A549 (cell line): ENCODE measurements around the gene GRIN2C. TPM values are rescaled to one million over a fixed set of nuclear protein-coding genes. Genes with fewer than 3 reads are reported as not detected.

Experiments used
- ATAC-seq, 2 experiments: fragments of 200-7000 bp in 1 of 2; fragments of >200 bp in 1 of 2; cut with Nextera tagmentation in 1 of 2; cut with Tn5 transposase in 1 of 2; 3 replicates each; pipeline versions ENCODE4 v1.8.0 to v1.9.1; 2018 to 2020; ENCODE audit warnings: mild to moderate bottlenecking in 1 of 2, moderate library complexity in 1 of 2
- CTCF ChIA-PET: fragments of 300-600 bp; sonication (Branson Sonifier 250); formaldehyde crosslinking; extraction: SDS; loops from one replicate; lab custom pipeline; 2021; ENCODE audit warnings: antibody characterized with exemption, inconsistent platforms; lab: Yijun Ruan, JAX
- POLR2A ChIA-PET: fragments of 350-600 bp; formaldehyde crosslinking; extraction: SDS; loops from one replicate; lab custom pipeline; 2021; ENCODE audit warnings: antibody characterized with exemption, inconsistent platforms; lab: Yijun Ruan, JAX
- DNase-seq, 2 experiments: peaks; one replicate each; pipeline versions ENCODE4 v3.0.0 to v3.0.0-alpha.2; 2011 to 2016; ENCODE audit warnings: low read depth in 1 of 2, low spot score in 1 of 2
- FAIRE-seq: peaks from 2 replicates; lab custom pipeline; 2011; peaks lifted over from hg19 to GRCh38; lab: Jason Lieb, UNC
- H3K27ac ChIP-seq, 2 experiments: fragments of >200 bp; sonication (Bioruptor Twin); formaldehyde crosslinking; 3 replicates each; pipeline ENCODE4 v1.5.1; 2016 to 2017
- H3K4me1 ChIP-seq: fragments of >200 bp; sonication (Bioruptor Twin); formaldehyde crosslinking; 3 replicates; pipeline ENCODE4 v1.6.1; 2016
- H3K4me2 ChIP-seq: fragments of >200 bp; sonication (Bioruptor Twin); formaldehyde crosslinking; 3 replicates; pipeline ENCODE4 v1.6.1; 2016
- H3K4me3 ChIP-seq: fragments of >200 bp; sonication (Bioruptor Twin); formaldehyde crosslinking; 3 replicates; pipeline ENCODE4 v1.5.1; 2016
- H3K9me3 ChIP-seq: fragments of >200 bp; sonication (Bioruptor Twin); formaldehyde crosslinking; 3 replicates; pipeline ENCODE4 v1.6.1; 2016
- ATOH8 ChIP-seq: fragments of 250-450 bp; sonication (Bioruptor Pico); IDR thresholded peaks from 2 replicates; pipeline ENCODE4 v1.5.0; 2020; ENCODE audit warnings: low read depth, mild to moderate bottlenecking, moderate library complexity
- BHLHE40 ChIP-seq: IDR thresholded peaks from 2 replicates; pipeline ENCODE4 v1.6.1; 2012; ENCODE audit warnings: low read depth, low read length, inconsistent platforms
- CBX2 ChIP-seq: fragments of 200-600 bp; sonication (generic); IDR thresholded peaks from 2 replicates; pipeline ENCODE4 v1.6.1; 2016; ENCODE audit warnings: low read depth, mild to moderate bottlenecking, borderline replicate concordance
- CEBPB ChIP-seq, 2 experiments: fragments of >200 bp in 1 of 2; sonication (Bioruptor Twin) in 1 of 2; formaldehyde crosslinking in 1 of 2; IDR thresholded peaks; 2 replicates each; pipeline ENCODE4 v1.6.1; 2012 to 2016
- EHMT2 ChIP-seq: fragments of 200-600 bp; sonication (generic); IDR thresholded peaks from 2 replicates; pipeline ENCODE4 v1.6.1; 2016; ENCODE audit warnings: antibody characterized with exemption, low read depth, mild to moderate bottlenecking, moderate library complexity
- GATA3 ChIP-seq: IDR thresholded peaks from 2 replicates; pipeline ENCODE4 v1.6.1; 2012; ENCODE audit warnings: borderline replicate concordance
- HOXB13 ChIP-seq: fragments of 250-450 bp; sonication (Bioruptor Pico); IDR thresholded peaks from 2 replicates; pipeline ENCODE4 v1.5.0; 2020; ENCODE audit warnings: low read depth, mild to moderate bottlenecking, moderate library complexity
- JUN ChIP-seq, 2 experiments: fragments of >200 bp; sonication (Bioruptor Twin); formaldehyde crosslinking; IDR thresholded peaks; 2 replicates in 1 of 2; 3 replicates in 1 of 2; pipeline ENCODE4 v1.6.1; 2016 to 2017
- KDM1A ChIP-seq: fragments of 200-600 bp; sonication (generic); IDR thresholded peaks from 2 replicates; pipeline ENCODE4 v1.6.1; 2016; ENCODE audit warnings: low read depth, mild to moderate bottlenecking
- POLR2A ChIP-seq: IDR thresholded peaks from 2 replicates; pipeline ENCODE4 v1.6.1; 2012; ENCODE audit warnings: mild to moderate bottlenecking, low read length
- RAD21 ChIP-seq, 2 experiments: fragments of >200 bp in 1 of 2; sonication (Bioruptor Twin) in 1 of 2; formaldehyde crosslinking in 1 of 2; IDR thresholded peaks in 1 of 2; conservative IDR thresholded peaks in 1 of 2; 2 replicates in 1 of 2; 3 replicates in 1 of 2; pipeline ENCODE4 v1.6.1; 2012 to 2018; ENCODE audit warnings: inconsistent platforms in 1 of 2
- RARB ChIP-seq: fragments of 250-450 bp; sonication (Bioruptor Pico); IDR thresholded peaks from 2 replicates; pipeline ENCODE4 v1.8.0; 2021; ENCODE audit warnings: mild to moderate bottlenecking, moderate library complexity
- REST ChIP-seq: fragments of 200-600 bp; sonication (generic); IDR thresholded peaks from 2 replicates; pipeline ENCODE4 v1.6.1; 2016; ENCODE audit warnings: antibody characterized with exemption, mild to moderate bottlenecking, moderate library complexity
- RNF2 ChIP-seq: fragments of 200-600 bp; sonication (generic); IDR thresholded peaks from 2 replicates; pipeline ENCODE4 v1.6.1; 2016; ENCODE audit warnings: low read depth, mild to moderate bottlenecking, antibody characterized with exemption, moderate library complexity, borderline replicate concordance
- SMC3 ChIP-seq: fragments of >200 bp; sonication (Bioruptor Twin); formaldehyde crosslinking; IDR thresholded peaks from 3 replicates; pipeline ENCODE4 v1.6.1; 2018; ENCODE audit warnings: inconsistent platforms
- SREBF2 ChIP-seq: fragments of 450-650 bp; IDR thresholded peaks from 2 replicates; pipeline ENCODE4 v1.6.1; 2014; ENCODE audit warnings: mild to moderate bottlenecking, moderate library complexity
- ZSCAN20 ChIP-seq: fragments of 250-450 bp; sonication (Bioruptor Pico); IDR thresholded peaks from 2 replicates; pipeline ENCODE4 v1.8.0; 2022; ENCODE audit warnings: mild to moderate bottlenecking, moderate library complexity
- WGBS: methylation state at CpG from one replicate; pipeline ENCODE4 v1.1.6; 2017; ENCODE audit errors: missing lambda C conversion rate; 5-methylcytosine and 5-hydroxymethylcytosine counted together
- polyA plus RNA-seq, 4 experiments: library from polyadenylated mRNA; depleted of rRNA in 3 of 4; stranded (reverse); fragments of >200 nt; fragmentation: RNase III in 1 of 4; extraction: RNeasy Plus Mini Kit Qiagen cat#74134 plus additional on column Dnase treatment in 1 of 4; gene quantifications; 2 replicates in 3 of 4; 3 replicates in 1 of 4; pipeline ENCODE4 v1.2.3, GENCODE V29; 2011 to 2017
- TF ChIP-seq, protein P1 (sequence below): IDR thresholded peaks from 2 replicates; pipeline ENCODE4 v1.6.1; 2012; ENCODE audit warnings: low read depth, borderline replicate concordance
- TF ChIP-seq, protein P2 (sequence below): fragments of >200 bp; sonication (Bioruptor Twin); formaldehyde crosslinking; IDR thresholded peaks from 2 replicates; pipeline ENCODE4 v1.6.1; 2016

GRIN2C gene
- polyA plus RNA-seq, 2 of the 4 experiments (the other 2 are of a cell fraction), result 0.17 to 0.28 TPM

GRCh38 chr17:74868251-74868907 is 8.7 kb upstream of the GRIN2C start:
- FAIRE-seq (no peak), ATAC-seq (no peak), DNase-seq (no peak)
- ChIA-PET POLR2A (interaction anchor here (1.2 kb wide), 1 partner anchor 25 kb away, joined by 3 read pairs; no protein-coding TSS in a partner anchor), CTCF (interaction anchor here (8.3 to 42.4 kb wide), 4 partner anchors 1 to 122 kb away, joined by 75 to 1302 read pairs (median 851); partner anchors contain the start of genes FDXR, GRIN2C and NAT9)
- Histone ChIP-seq H3K27ac (no peak overlapping the region), H3K4me2 (no peak overlapping the region), H3K9me3 (peaks cover 5% of the 10 kb centered on the region; the same call in 2 of the 3 replicates), H3K4me3 (no peak overlapping the region), H3K4me1 (peaks cover 20% of the 10 kb centered on the region)
- TF ChIP-seq RNF2, result no peak
- TF ChIP-seq EHMT2, result no peak
- TF ChIP-seq, protein P1, sequence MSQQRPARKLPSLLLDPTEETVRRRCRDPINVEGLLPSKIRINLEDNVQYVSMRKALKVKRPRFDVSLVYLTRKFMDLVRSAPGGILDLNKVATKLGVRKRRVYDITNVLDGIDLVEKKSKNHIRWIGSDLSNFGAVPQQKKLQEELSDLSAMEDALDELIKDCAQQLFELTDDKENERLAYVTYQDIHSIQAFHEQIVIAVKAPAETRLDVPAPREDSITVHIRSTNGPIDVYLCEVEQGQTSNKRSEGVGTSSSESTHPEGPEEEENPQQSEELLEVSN, result no peak
- TF ChIP-seq GATA3, result no peak
- no peak for TF ChIP-seq SREBF2
- TF ChIP-seq REST, result no peak
- no peak for TF ChIP-seq SMC3
- TF ChIP-seq RARB (CRISPR knock-in tag), result no peak
- TF ChIP-seq, protein P2, sequence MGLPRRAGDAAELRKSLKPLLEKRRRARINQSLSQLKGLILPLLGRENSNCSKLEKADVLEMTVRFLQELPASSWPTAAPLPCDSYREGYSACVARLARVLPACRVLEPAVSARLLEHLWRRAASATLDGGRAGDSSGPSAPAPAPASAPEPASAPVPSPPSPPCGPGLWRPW, result no peak
- 89% methylated on average over 12 of the region's 12 CpGs for WGBS

DNA sequence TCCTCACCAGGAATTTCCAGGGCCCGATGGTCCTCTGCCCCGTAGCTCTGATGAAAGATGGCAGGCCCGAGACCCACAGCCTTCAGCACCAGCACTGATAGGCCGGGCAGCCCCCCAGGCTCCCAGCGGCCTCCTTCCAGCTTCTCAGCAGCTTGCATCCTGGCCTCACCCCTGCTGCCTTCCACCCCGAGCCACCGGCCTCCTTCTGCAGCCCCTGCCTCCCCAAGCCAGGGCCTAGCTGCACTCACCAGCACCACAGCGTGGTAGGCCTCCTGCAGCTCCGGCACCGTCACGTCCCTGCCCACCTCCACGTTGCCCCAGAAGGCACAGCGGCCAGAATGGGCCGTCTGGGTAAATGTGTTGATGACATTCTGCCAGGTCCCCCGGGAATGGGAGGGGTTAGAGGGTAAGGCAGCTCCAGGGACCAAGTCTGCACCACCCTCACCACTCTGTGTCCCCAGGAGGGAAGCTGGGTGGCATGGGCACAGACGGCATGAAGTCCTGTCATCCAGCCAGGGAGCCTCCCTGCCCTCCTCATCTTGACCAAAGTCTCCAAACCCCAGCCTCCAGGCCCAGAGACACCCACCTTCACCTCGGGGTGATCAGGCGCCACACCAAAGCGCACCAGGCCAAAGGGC is 6.6 kb upstream of the GRIN2C start:
- TF ChIP-seq CEBPB (IDR thresholded peaks at IDR 0.05) (no peak), RAD21 (conservative IDR thresholded peaks at IDR 0.05 in 1 of 2, IDR thresholded peaks at IDR 0.05 in 1 of 2) (no peak), CBX2 (no peak), BHLHE40 (no peak), SMC3 (no peak), EHMT2 (no peak), HOXB13 (CRISPR knock-in tag) (no peak), GATA3 (no peak), KDM1A (no peak), JUN (IDR thresholded peaks at IDR 0.05) (no peak), POLR2A (no peak), ZSCAN20 (CRISPR knock-in tag) (no peak), ATOH8 (CRISPR knock-in tag) (no peak)
- WGBS, result 78% methylated on average over 19 of the region's 19 CpGs
- peaks cover 5% of the 10 kb centered on the region; the same call in 2 of the 3 replicates for H3K9me3 ChIP-seq
- peaks cover 32% of the 10 kb centered on the region for H3K4me1 ChIP-seq
- CTCF ChIA-PET, result interaction anchor here (0.6 to 42.4 kb wide), 18 partner anchors 4 to 300 kb away, joined by 3 to 1302 read pairs (median 8); partner anchors contain the start of genes FDXR, GRIN2C, MRPL58 and NAT9
- POLR2A ChIA-PET, result interaction anchor here (0.5 kb wide), 1 partner anchor 28 kb away, joined by 7 read pairs; no protein-coding TSS in a partner anchor
- ATAC-seq, result no peak
- DNase-seq, result no peak
- no peak for FAIRE-seq
- H3K4me2 ChIP-seq, result no peak overlapping the region
- H3K27ac ChIP-seq, result no peak overlapping the region
- H3K4me3 ChIP-seq, result no peak overlapping the region
